ENCODE measurements around the gene ABCC12.

Gene ABCC12

GRCh38 chr16:48165961-48166578 is 10.3 kb upstream of the ABCC12 start:
- DNase-seq, result no peak

DNA sequence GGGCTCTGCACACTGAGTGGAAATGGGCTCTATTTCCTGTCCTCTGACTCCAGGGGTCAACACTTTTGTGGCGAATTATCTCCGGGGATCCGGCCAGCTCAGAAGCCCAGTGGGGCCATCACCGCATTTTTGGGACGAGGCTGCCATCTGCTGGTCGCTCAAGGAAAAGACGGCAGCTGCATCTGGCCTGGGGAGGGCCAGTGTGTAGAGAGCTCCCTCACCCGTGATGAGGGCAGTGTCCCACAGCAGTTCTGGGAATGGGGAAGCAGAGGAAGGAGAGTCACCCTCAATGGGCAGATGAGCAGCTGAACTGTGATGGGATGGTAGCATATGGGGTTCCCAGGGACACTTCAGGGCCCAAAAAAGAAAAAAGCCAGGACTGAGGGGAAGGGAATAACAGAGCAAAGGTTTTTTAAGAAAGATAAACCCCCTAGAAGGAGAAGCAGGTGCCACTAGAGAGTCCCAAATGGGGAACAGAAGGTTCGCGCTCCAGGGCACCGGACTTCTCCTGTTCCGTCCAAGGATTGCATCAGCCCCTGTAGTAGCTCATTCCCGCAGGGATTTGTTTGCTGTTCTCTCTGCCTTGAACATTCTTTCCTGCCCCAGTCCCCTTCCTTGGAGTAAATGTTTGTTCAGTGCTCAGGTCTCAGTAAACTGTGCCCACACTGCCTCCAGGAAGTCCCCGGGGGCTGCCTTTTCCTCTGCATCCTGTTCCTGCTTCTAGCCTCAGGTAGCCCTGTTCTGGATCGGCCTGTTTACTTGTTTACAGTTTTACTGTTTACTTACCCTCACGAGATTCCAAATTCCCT is 9.3 kb upstream of the ABCC12 start:
- peak; percentile 51 for DNase-seq

- DNase-seq, result no peak
Observed at GRCh38 chr16:48162839-48163410, 7.1 kb upstream of the ABCC12 start.

- DNase-seq, result no peak
Observed at GRCh38 chr16:48161906-48162305, 6.1 kb upstream of the ABCC12 start.

- no peak for DNase-seq
Observed at GRCh38 chr16:48160575-48160974, 4.8 kb upstream of the ABCC12 start.

GRCh38 chr16:48158296-48158695 is 2.5 kb upstream of the ABCC12 start:
- no peak for DNase-seq

DNA sequence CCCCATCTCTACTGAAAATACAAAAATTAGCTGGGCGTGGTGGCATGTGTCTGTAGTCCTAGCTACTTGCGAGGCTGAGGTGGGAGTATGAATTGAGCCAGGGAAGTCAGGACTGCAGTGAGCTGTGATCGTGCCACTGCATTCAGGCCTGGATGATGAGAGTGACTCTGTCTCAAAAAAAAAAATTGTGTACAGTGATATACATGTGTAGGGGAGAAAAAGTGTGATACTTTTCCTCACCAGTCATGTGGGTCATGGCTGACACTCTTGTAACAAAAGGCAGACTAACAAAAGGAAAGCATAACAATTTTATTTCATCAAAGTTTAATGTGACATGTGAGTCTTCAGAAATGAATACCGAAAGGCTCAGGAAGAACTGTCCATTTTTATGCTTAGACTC is 2.0 kb upstream of the ABCC12 start:
- DNase-seq, result no peak

DNA sequence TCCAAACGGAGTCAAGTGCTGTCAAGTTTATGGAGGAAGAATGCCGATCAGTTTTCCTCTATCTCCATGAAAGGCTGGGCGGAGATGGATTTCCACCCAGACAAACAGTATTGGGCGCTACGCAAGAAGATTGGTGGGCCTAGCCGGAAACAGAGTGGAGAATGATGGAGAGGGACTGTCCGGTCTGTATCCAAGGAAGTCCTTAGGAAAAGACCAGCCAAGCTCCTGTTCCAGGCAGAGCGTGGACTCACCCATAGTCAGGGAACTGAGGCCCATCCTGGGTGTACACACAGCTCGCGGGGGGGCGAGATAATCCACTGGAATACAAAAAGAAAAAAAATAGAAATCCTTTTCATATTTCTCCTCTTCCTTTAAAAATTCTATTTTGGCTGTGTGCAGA is 1.5 kb upstream of the ABCC12 start:
- no peak for DNase-seq

- peak; percentile 64 for DNase-seq
Observed at GRCh38 chr16:48156790-48157209, 1.0 kb upstream of the ABCC12 start.

GRCh38 chr16:48153774-48154173 is 2.0 kb downstream of the ABCC12 start:
- no peak for DNase-seq

DNA sequence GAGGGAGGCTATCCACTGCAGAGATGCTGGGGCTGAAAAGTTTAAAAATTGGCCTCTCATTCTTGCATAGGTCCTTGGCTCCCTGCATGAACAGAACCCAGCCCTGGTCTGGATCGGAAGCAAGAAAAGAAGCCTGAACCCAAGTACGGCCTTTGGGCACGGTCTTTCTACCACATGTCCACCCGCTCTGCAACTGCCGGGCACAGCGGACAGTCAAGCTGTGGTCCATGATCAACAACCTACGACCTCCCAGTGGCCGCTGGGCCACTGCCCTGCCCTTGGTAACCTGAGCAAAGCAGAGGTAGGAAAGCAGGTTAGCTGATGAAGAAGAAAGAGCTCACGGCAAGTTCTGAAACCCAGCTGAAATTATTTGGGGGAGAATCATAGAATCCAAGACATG is 3.6 kb downstream of the ABCC12 start:
- DNase-seq, result no peak

DNA sequence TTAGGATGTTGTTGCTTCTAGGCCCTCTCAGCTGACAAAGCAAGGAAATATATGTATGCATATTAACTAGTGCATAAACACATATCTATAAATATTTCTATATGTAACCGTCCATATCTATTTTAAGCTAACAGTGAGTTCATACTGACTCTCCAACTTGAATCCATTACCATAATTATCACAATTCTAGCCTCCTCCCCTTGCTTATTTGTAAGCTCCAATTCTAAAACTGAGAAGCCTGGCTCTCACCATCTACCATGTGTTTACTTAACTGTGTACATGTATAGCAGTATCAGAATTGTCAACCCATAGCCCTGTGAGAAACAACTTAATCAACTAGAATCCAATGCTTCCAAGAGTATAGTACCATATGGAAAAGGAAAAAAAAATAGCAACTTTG is 5.1 kb downstream of the ABCC12 start:
- no peak for DNase-seq

DNA sequence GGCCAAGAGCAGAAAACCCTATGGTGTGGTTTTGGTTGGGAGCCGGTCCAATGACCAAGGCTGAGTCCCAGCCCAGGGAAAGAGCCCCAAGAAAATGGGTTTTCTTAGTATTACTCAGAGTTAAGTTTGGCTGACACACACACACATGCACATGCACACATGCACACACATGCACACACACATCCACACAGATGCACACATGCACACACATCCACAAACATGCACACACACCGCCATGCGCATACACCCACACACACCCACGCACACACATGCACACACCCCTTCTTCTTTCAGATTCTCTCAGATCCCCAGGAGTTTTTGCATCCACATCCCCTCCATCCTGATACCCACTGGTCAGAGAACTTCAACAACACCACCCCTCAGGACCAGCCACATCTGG is 9.1 kb downstream of the ABCC12 start:
- no peak for DNase-seq

- no peak for DNase-seq
Observed at GRCh38 chr16:48146131-48146530, 9.7 kb downstream of the ABCC12 start.

- no peak for DNase-seq
Observed at GRCh38 chr16:48143812-48144368, 11.9 kb downstream of the ABCC12 start.

GRCh38 chr16:48140821-48141220 is 15.0 kb downstream of the ABCC12 start:
- DNase-seq, result no peak

DNA sequence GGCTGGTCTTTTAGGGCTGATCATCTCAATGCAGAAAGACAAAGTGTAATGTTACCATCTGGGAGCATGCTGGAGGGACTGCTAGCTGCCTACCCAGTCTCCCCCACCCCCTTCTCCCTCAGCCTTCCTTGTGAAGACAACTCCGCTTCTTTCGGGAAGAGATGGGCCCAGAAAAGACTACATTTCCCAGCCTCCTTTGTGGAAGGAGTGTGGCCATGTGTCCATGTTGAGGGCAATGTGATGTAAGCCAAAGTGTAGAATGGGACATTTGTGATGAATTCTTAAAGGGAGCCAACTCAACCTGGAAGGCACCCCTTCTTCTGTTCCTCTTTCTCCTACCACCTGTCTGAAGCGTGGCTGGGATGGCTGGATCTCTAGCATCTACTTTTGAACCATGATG is 16.3 kb downstream of the ABCC12 start:
- no peak for DNase-seq

- DNase-seq, result no peak
Observed at GRCh38 chr16:48138543-48138942, 17.2 kb downstream of the ABCC12 start.

DNA sequence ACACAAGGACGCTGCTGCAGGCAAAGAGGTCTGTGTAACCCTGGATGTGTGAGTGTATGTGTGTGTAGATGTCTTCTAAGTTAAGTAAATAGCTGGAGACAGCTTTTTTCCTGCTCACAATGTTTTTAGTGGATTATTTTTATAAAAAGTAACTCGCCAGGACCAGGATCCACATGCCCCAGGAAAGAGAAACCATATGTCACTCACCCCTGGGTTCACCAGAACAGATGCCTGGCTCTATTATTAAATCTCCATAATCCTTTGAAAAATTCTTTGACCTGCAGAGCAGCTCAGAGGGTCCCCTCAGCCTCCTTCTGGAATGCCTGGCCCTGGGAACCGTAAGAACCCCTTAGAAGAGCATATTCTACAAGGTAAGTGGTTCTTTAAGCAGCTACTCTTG is 18.0 kb downstream of the ABCC12 start:
- no peak for DNase-seq

GRCh38 chr16:48136547-48137360 is 19.0 kb downstream of the ABCC12 start:
- DNase-seq, result no peak

GRCh38 chr16:48133455-48134211 is 22.2 kb downstream of the ABCC12 start:
- no peak for DNase-seq

DNA sequence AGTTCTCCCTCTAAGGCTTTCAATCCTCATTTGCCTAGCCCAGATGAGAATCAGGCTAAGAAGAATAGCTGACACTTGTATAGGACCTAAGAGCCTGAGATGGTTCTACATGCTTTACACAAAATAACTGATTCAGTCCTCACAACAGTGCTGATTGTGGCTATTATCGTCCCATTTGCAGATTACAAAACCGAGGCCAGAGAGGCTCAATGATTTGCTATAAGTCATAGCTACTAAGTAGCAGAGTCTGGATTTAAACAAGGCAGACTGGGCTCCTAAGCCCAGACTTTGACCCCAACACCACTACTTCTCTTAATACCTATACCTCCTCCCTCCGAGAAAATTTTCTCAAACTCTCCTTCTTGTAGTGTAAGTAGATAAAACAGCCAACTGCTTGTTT is 23.1 kb downstream of the ABCC12 start:
- no peak for DNase-seq

Data from hematopoietic multipotent progenitor cell treated with erythropoietin and hydrocortisone succinate and interleukin-3 and kit ligand, for 8 days (in vitro differentiated cells).